PFSK-1 (cell line): Measurements from ENCODE around the gene UTRN.

Experiments
- FOXP2 ChIP-seq: optimal IDR thresholded peaks from 2 replicates; pipeline ENCODE3; 2011; ENCODE audit warnings: borderline replicate concordance, control low read depth, inconsistent platforms; ENCODE audit not compliant: insufficient read depth; ENCODE audit errors: extremely low read length, extremely low read depth
- POLR2AphosphoS5 ChIP-seq: IDR thresholded peaks from 2 replicates; pipeline ENCODE4 v1.6.1; 2012; ENCODE audit warnings: low read depth, mild to moderate bottlenecking, control low read depth, low read length, moderate library complexity
- SIN3A ChIP-seq: IDR thresholded peaks from 2 replicates; pipeline ENCODE4 v1.6.1; 2012; ENCODE audit warnings: mild to moderate bottlenecking, low read length, moderate library complexity, borderline replicate concordance; ENCODE audit not compliant: insufficient read depth
- TAF1 ChIP-seq: IDR thresholded peaks from 2 replicates; pipeline ENCODE4 v1.6.1; 2012; ENCODE audit warnings: low read length, control low read depth, borderline replicate concordance; ENCODE audit not compliant: insufficient read depth
- TF ChIP-seq, protein P1 (sequence below), 2 experiments: IDR thresholded peaks; 2 replicates each; pipeline versions ENCODE4 v1.6.1 to v1.8.0; 2011 to 2012; ENCODE audit warnings: low read depth in 2 of 2, low read length in 2 of 2, control low read depth in 1 of 2, inconsistent platforms in 1 of 2, mild to moderate bottlenecking in 1 of 2, moderate library complexity in 1 of 2; ENCODE audit not compliant: insufficient read depth in 1 of 2

UTRN gene

DNA sequence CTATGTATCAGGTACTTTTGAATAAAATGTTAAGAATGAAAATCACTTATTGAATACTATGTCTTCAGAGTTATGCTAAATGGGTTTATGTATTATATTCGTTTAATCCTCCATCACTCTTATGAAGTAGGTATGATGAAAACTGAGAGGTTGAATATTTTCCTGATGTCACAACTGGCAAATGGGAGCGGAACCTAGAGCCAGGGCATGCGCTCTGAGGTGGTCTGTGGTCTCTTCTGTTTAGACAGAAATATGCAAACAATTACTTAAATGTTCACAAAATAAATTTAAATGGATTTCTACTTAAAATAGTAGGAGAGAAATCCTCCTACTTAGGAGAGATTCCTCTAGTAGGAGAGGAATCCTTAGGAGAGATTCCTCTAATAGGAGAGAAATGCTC, 21.3 kb upstream of the UTRN start:
- TF ChIP-seq POLR2AphosphoS5 (no peak), TAF1 (no peak), FOXP2 (no peak), SIN3A (no peak)
- TF ChIP-seq, protein P1, sequence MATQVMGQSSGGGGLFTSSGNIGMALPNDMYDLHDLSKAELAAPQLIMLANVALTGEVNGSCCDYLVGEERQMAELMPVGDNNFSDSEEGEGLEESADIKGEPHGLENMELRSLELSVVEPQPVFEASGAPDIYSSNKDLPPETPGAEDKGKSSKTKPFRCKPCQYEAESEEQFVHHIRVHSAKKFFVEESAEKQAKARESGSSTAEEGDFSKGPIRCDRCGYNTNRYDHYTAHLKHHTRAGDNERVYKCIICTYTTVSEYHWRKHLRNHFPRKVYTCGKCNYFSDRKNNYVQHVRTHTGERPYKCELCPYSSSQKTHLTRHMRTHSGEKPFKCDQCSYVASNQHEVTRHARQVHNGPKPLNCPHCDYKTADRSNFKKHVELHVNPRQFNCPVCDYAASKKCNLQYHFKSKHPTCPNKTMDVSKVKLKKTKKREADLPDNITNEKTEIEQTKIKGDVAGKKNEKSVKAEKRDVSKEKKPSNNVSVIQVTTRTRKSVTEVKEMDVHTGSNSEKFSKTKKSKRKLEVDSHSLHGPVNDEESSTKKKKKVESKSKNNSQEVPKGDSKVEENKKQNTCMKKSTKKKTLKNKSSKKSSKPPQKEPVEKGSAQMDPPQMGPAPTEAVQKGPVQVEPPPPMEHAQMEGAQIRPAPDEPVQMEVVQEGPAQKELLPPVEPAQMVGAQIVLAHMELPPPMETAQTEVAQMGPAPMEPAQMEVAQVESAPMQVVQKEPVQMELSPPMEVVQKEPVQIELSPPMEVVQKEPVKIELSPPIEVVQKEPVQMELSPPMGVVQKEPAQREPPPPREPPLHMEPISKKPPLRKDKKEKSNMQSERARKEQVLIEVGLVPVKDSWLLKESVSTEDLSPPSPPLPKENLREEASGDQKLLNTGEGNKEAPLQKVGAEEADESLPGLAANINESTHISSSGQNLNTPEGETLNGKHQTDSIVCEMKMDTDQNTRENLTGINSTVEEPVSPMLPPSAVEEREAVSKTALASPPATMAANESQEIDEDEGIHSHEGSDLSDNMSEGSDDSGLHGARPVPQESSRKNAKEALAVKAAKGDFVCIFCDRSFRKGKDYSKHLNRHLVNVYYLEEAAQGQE (IDR thresholded peaks at IDR 0.05; ENCODE audit: insufficient read depth in 1 of 2, low read depth in 2 of 2, low read length in 2 of 2), result no peak

DNA sequence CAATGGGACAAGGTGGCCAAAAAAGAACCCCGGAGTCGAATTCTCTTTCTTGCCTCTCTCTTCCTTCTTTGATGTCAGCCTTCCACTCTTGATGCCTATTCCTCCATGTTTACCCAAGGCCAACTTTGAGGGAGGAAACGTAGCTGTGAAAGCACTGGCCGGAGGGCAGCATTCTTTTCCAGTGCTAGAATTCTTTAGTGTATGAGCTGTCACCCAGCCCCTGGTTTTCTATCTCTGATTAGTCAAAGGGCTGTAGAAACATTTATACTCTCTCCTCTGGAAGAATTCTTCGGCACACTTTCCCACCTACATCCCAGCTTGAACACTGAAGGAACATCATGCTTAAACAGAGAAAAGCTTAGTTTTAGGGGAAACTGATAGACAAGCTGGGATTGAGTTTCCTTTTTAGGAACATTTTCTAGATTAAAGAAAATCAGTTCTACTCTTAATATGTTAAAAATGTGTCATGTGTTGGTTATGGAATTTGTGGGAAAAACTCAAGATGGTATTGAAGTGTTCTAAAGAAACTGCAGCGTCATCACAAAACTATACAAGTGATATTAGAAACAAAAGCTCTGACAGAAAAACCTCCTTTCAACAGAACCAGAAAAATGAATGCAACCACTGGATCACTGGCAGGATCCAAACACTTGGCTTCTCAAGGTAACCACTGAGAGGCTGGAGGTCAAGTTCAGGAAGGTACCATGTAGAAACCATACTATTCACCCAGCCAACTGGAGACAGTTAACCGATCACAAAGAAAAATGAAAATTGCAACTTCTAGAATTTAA, 20.7 kb upstream of the UTRN start:
- TF ChIP-seq, protein P1 (IDR thresholded peaks at IDR 0.05; ENCODE audit: insufficient read depth in 1 of 2, low read depth in 2 of 2, low read length in 2 of 2), result no peak
- TF ChIP-seq SIN3A (no peak), POLR2AphosphoS5 (no peak), FOXP2 (no peak), TAF1 (no peak)

DNA sequence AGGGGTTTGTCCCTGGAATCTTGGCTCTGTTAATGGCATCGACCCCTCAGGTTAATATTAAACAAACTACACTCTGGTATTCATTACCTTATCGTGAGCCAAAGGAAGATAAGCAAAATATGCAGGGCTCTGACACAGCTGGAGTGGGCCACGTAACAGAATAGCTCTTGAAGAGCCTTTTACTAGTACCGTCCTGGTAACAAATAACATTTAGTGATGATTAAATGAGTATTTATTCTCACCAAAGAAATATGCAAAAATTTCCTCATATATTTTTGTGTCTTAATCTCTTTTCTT, 20.1 kb upstream of the UTRN start:
- TF ChIP-seq, protein P1 (IDR thresholded peaks at IDR 0.05; ENCODE audit: insufficient read depth in 1 of 2, low read depth in 2 of 2, low read length in 2 of 2), result no peak
- no peak for TF ChIP-seq SIN3A
- no peak for TF ChIP-seq TAF1
- TF ChIP-seq POLR2AphosphoS5, result no peak
- no peak for TF ChIP-seq FOXP2

DNA sequence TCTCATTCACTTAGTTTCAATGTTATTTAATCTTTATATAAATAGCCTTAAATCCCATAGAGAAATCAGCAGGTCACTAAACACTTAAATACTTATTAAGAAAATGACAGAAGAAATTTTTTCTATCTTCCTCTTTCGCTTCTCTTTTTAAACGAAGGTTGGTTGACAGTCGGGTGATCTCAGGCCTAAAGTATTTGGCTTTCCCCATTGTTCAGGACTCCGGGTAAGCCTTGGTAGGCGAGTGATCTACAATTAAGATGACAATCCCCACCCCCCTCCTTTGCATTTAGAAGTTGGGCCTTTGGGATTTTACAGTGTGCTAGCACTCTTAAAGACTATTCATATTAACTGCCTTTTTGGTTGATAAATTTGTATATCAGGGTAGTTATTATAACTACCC, 19.7 kb upstream of the UTRN start:
- TF ChIP-seq FOXP2 (no peak), TAF1 (no peak), POLR2AphosphoS5 (no peak), SIN3A (no peak)
- TF ChIP-seq, protein P1 (IDR thresholded peaks at IDR 0.05; ENCODE audit: insufficient read depth in 1 of 2, low read depth in 2 of 2, low read length in 2 of 2), result no peak

DNA sequence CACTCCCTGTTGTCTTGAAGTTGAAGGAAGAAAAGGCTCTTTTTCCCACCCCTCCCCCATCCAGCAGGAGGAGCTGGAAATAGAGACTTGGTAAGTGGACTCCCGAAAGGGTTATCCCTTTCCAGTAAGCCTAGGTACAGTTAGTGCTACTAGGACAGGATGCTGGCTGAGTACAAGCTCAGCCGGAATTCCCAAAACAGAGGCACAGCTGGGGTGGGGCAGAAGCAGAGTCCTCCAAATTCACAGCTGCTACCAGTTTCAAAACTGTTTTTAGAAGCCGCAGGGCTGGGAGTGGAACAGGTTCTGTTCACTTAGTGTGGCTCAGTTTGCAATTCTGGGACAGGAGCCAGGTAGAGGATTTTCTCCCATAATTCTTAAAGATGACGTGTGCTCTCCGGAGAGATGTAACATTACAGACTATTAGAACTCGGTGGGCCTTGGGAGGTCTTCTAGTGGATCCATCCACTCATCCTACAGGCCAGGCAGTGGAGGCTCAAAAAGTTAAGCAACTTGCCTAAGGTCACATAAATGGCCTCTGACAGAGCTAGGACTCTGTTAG, 19.0 kb upstream of the UTRN start:
- TF ChIP-seq TAF1, result no peak
- TF ChIP-seq, protein P1 (IDR thresholded peaks at IDR 0.05; ENCODE audit: insufficient read depth in 1 of 2, low read depth in 2 of 2, low read length in 2 of 2), result 0 out of 4 replicates have a peak, but pooled peaks of 1 of the 2 experiments have one; percentile 42
- TF ChIP-seq FOXP2, result no peak
- no peak for TF ChIP-seq POLR2AphosphoS5
- TF ChIP-seq SIN3A, result peak; percentile 52; the same call in 1 of the 2 replicates
